Measurements from ENCODE around the gene SENP2.

GRCh38 chr3:185630182-185630622 lies 44.1 kb downstream of the SENP2 start:
- TF ChIP-seq MAX (IDR thresholded peaks at IDR 0.05): no peak
- no peak for TF ChIP-seq RAD21 (IDR thresholded peaks at IDR 0.05; ENCODE audit: low read depth)
- no peak for TF ChIP-seq ZBTB7A (IDR thresholded peaks at IDR 0.05; ENCODE audit: low read depth)
- no peak for TF ChIP-seq EP300 (IDR thresholded peaks at IDR 0.05; ENCODE audit: borderline replicate concordance)
- TF ChIP-seq TAF1 (IDR thresholded peaks at IDR 0.05; ENCODE audit: low read depth): no peak
- TF ChIP-seq TEAD4 (IDR thresholded peaks at IDR 0.05): no peak
- TF ChIP-seq CEBPB (IDR thresholded peaks at IDR 0.05): no peak
- TF ChIP-seq REST (IDR thresholded peaks at IDR 0.05; ENCODE audit: low read depth): no peak
- no peak for TF ChIP-seq EGR1 (IDR thresholded peaks at IDR 0.05)
- no peak for TF ChIP-seq FOXM1 (IDR thresholded peaks at IDR 0.05; ENCODE audit: borderline replicate concordance, low read depth)
- no peak for TF ChIP-seq TCF12 (IDR thresholded peaks at IDR 0.05; ENCODE audit: low read depth)
- TF ChIP-seq NFIC (IDR thresholded peaks at IDR 0.05): no peak

All from Ishikawa (cell line).